Endothelial cell (in vitro differentiated cells): Measurements from ENCODE around the gene SLC6A4. TPM values are rescaled to one million over a fixed set of nuclear protein-coding genes. Genes with fewer than 3 reads are reported as not detected.
A peak's percentile ranks its signal among the peaks of the same experiment; 100 is the strongest.

Experiments
- DNase-seq: peaks from one replicate; pipeline ENCODE4 v3.0.0; 2021; ENCODE audit warnings: low spot score
- H3K27ac Mint-ChIP-seq: one replicate; pipeline ENCODE4 v1.8.0; 2021; ENCODE audit warnings: mixed read lengths, inconsistent platforms; ENCODE audit not compliant: unreplicated experiment
- H3K27me3 Mint-ChIP-seq: one replicate; pipeline ENCODE4 v1.8.0; 2021; ENCODE audit warnings: mild to moderate bottlenecking, moderate library complexity, mixed read lengths, inconsistent platforms; ENCODE audit not compliant: unreplicated experiment
- H3K36me3 Mint-ChIP-seq: one replicate; pipeline ENCODE4 v1.8.0; 2021; ENCODE audit warnings: mild to moderate bottlenecking, low read depth, mixed read lengths, inconsistent platforms; ENCODE audit not compliant: unreplicated experiment
- H3K4me1 Mint-ChIP-seq: one replicate; pipeline ENCODE4 v1.8.0; 2021; ENCODE audit warnings: mild to moderate bottlenecking, mixed read lengths, inconsistent platforms; ENCODE audit not compliant: unreplicated experiment
- H3K4me3 Mint-ChIP-seq: one replicate; pipeline ENCODE4 v1.8.0; 2021; ENCODE audit warnings: mild to moderate bottlenecking, mixed read lengths, inconsistent platforms; ENCODE audit not compliant: unreplicated experiment
- H3K9me3 Mint-ChIP-seq: one replicate; pipeline ENCODE4 v1.8.0; 2021; ENCODE audit warnings: mixed read lengths, inconsistent platforms; ENCODE audit not compliant: unreplicated experiment
- CTCF ChIP-seq: fragments of 200-600 bp; sonication (generic); IDR thresholded peaks from one replicate; pipeline ENCODE4 v1.5.0; 2021; ENCODE audit warnings: antibody characterized with exemption; ENCODE audit not compliant: unreplicated experiment
- total RNA-seq: library from RNA; stranded (reverse); fragmentation: NEBNext Ultra II Directional; extraction: Animal tissue kit (Norgen Biotek cat#: 25700); gene quantifications from one replicate; pipeline ENCODE4 v1.2.1, GENCODE V29; 2021; ENCODE audit not compliant: unreplicated experiment

SLC6A4 gene
- total RNA-seq, 1 donor from 2014 or later, result 1.0 TPM

DNA sequence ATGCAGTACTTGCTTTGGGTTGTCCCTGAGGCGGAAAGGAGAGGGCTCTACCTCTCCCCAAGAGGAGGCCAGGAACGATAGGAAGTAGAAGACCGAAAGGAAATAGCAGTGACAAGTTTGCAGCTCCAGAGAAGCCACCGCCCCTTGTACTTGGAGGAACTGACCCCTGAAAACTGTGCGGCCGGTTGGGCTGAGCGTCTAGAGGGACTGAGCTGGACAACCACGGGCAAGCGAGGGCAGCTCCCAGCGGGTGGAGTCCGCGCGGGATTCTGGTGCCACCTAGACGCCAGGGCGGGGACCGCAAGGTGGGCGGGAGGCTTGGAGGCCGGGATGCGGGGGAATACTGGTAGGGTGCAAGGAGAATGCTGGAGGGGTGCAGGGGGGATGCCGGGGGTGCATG, 1.3 kb upstream of the SLC6A4 start:
- H3K9me3 Mint-ChIP-seq, result no peaks in the 10 kb centered on the region
- H3K36me3 Mint-ChIP-seq, result peaks cover 8% of the 10 kb centered on the region
- peak; percentile 20 for TF ChIP-seq CTCF
- DNase-seq, result peak; percentile 82
- H3K27ac Mint-ChIP-seq, result no peak overlapping the region
- H3K4me1 Mint-ChIP-seq, result peaks cover 16% of the 10 kb centered on the region
- peaks cover 24% of the 10 kb centered on the region for H3K27me3 Mint-ChIP-seq
- H3K4me3 Mint-ChIP-seq, result no peak overlapping the region

- no peak for DNase-seq
- Mint-ChIP-seq H3K4me1 (peaks cover 17% of the 10 kb centered on the region), H3K27ac (no peak overlapping the region), H3K9me3 (no peaks in the 10 kb centered on the region), H3K4me3 (peak overlapping the region; percentile 35), H3K36me3 (peaks cover 8% of the 10 kb centered on the region), H3K27me3 (peaks cover 24% of the 10 kb centered on the region)
- TF ChIP-seq CTCF, result no peak
Observed at GRCh38 chr17:30236297-30236624, 764 bp upstream of the SLC6A4 start.

GRCh38 chr17:30234964-30235363, 533 bp downstream of the SLC6A4 start:
- DNase-seq, result no peak
- Mint-ChIP-seq H3K27ac (no peak overlapping the region), H3K4me1 (peaks cover 21% of the 10 kb centered on the region), H3K9me3 (no peaks in the 10 kb centered on the region), H3K4me3 (peak overlapping the region; percentile 57), H3K36me3 (peaks cover 4% of the 10 kb centered on the region), H3K27me3 (peaks cover 23% of the 10 kb centered on the region)
- no peak for TF ChIP-seq CTCF

DNA sequence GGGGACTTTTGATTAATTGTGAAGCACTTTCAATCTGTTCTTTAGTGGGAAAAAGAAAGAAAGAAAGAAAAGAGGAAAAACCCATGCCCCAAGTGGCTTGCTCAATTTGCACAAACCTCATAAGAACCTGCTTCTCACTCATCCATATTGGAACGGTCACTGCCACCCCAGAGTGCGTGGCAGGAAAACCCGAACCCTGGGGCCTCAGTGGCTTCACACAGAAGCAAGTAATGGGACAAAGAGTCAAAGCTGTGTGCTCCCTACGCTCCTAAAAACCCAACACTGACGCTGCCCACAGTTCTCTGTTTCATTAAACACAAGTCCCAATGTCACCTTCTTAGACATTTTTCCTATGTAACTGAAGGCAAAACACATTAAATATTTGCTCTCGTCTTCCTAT, 1.2 kb downstream of the SLC6A4 start:
- Mint-ChIP-seq H3K4me1 (peaks cover 21% of the 10 kb centered on the region), H3K4me3 (no peak overlapping the region), H3K36me3 (no peaks in the 10 kb centered on the region), H3K9me3 (no peaks in the 10 kb centered on the region), H3K27me3 (peaks cover 18% of the 10 kb centered on the region), H3K27ac (no peak overlapping the region)
- DNase-seq, result no peak
- no peak for TF ChIP-seq CTCF

GRCh38 chr17:30232824-30233427, 2.6 kb downstream of the SLC6A4 start:
- H3K9me3 Mint-ChIP-seq, result no peaks in the 10 kb centered on the region
- H3K4me3 Mint-ChIP-seq, result no peak overlapping the region
- no peak for DNase-seq
- peaks cover 20% of the 10 kb centered on the region for H3K4me1 Mint-ChIP-seq
- no peak overlapping the region for H3K27ac Mint-ChIP-seq
- no peak for TF ChIP-seq CTCF
- peaks cover 16% of the 10 kb centered on the region for H3K27me3 Mint-ChIP-seq
- H3K36me3 Mint-ChIP-seq, result no peaks in the 10 kb centered on the region
